HCEC 1CT (cell line): ENCODE results near the gene BPIFB2.
"Not testable (repeated sequence)": the region's sequence is repeated elsewhere in the genome, so short reads cannot be mapped to it uniquely, and the experiment has no call there.

Experiments
- DNase-seq: peaks from one replicate; pipeline ENCODE4 v3.0.0-alpha.2; 2017

Gene BPIFB2

GRCh38 chr20:32971703-32972161, 35.8 kb upstream of the BPIFB2 start:
- no peak for DNase-seq

GRCh38 chr20:32972181-32973076, 35.1 kb upstream of the BPIFB2 start:
- no peak for DNase-seq

GRCh38 chr20:32973077-32973717, 34.3 kb upstream of the BPIFB2 start:
- no peak for DNase-seq

- not testable (repeated sequence) for DNase-seq
These were observed 33.1 kb upstream of the BPIFB2 start for GRCh38 chr20:32974204-32975064.

- not testable (repeated sequence) for DNase-seq
These were observed 32.4 kb upstream of the BPIFB2 start for GRCh38 chr20:32975121-32975520.

- DNase-seq, result no peak
These were observed 31.5 kb upstream of the BPIFB2 start for GRCh38 chr20:32975698-32976674.

GRCh38 chr20:32976746-32977145, 30.8 kb upstream of the BPIFB2 start:
- no peak for DNase-seq

- no peak for DNase-seq
These were observed 30.1 kb upstream of the BPIFB2 start for GRCh38 chr20:32977281-32978008.

GRCh38 chr20:32978009-32978335, 29.5 kb upstream of the BPIFB2 start:
- DNase-seq, result no peak

GRCh38 chr20:32979201-32979998, 28.1 kb upstream of the BPIFB2 start:
- no peak for DNase-seq

GRCh38 chr20:32980131-32980941, 27.2 kb upstream of the BPIFB2 start:
- DNase-seq, result no peak

GRCh38 chr20:32980990-32981389, 26.5 kb upstream of the BPIFB2 start:
- DNase-seq, result no peak

- DNase-seq, result no peak
These were observed 24.7 kb upstream of the BPIFB2 start for GRCh38 chr20:32982617-32983458.

- DNase-seq, result no peak
These were observed 23.9 kb upstream of the BPIFB2 start for GRCh38 chr20:32983459-32984112.

GRCh38 chr20:32984196-32984595, 23.3 kb upstream of the BPIFB2 start:
- no peak for DNase-seq

GRCh38 chr20:32984631-32985354, 22.7 kb upstream of the BPIFB2 start:
- no peak for DNase-seq

GRCh38 chr20:32985596-32985995, 21.9 kb upstream of the BPIFB2 start:
- DNase-seq, result no peak
